ENCODE data around the gene CDKN2B.

DNA sequence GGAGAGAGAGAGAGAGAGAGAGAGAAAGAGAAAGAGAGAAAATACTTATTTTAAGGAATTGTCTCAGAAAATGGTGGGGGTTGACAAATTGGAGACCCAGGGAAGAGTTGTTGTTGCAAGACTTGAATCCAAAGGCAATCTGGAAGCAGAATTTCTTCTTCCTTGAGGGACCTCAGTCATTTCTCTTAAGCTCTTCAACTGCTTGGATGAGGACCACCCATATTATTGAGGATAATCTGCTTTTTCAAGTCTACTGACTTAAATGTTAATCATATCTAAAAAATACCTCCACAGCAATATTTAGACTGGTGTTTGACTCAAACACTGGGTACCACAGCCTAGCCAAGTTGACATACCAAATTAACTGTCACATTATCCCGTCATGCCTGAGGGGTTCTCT, 11.6 kb downstream of the CDKN2B start:
- TF ChIP-seq, protein P1, sequence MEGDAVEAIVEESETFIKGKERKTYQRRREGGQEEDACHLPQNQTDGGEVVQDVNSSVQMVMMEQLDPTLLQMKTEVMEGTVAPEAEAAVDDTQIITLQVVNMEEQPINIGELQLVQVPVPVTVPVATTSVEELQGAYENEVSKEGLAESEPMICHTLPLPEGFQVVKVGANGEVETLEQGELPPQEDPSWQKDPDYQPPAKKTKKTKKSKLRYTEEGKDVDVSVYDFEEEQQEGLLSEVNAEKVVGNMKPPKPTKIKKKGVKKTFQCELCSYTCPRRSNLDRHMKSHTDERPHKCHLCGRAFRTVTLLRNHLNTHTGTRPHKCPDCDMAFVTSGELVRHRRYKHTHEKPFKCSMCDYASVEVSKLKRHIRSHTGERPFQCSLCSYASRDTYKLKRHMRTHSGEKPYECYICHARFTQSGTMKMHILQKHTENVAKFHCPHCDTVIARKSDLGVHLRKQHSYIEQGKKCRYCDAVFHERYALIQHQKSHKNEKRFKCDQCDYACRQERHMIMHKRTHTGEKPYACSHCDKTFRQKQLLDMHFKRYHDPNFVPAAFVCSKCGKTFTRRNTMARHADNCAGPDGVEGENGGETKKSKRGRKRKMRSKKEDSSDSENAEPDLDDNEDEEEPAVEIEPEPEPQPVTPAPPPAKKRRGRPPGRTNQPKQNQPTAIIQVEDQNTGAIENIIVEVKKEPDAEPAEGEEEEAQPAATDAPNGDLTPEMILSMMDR (IDR thresholded peaks at IDR 0.05) = no peak
- no peak for TF ChIP-seq POLR2A (IDR thresholded peaks at IDR 0.05)
